Measurements from ENCODE around the gene LRSAM1.
"Not testable (repeated sequence)": the region's sequence is repeated elsewhere in the genome, so short reads cannot be mapped to it uniquely, and the experiment has no call there.

The LRSAM1 gene

DNA sequence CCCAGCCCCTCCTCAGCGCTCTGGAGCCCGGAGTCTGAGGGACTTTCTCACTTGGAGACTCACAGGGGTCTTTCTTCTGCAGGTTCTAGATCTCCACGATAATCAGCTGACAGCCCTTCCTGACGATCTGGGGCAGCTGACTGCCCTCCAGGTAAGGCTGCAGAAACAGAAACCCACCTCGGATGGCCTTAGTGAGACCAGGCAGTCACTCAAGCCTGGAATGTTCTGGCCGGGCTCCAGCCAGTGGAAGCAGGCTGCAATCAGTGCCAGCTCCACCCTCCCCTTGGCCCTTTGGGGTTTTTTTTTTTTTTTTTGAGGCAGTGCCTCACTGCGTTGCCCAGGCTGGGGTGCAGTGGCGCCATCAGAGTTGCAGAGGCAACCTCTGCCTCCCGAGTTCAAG is 7.6 kb downstream of the LRSAM1 start:
- no peak for DNase-seq (ENCODE audit: low spot score)

DNA sequence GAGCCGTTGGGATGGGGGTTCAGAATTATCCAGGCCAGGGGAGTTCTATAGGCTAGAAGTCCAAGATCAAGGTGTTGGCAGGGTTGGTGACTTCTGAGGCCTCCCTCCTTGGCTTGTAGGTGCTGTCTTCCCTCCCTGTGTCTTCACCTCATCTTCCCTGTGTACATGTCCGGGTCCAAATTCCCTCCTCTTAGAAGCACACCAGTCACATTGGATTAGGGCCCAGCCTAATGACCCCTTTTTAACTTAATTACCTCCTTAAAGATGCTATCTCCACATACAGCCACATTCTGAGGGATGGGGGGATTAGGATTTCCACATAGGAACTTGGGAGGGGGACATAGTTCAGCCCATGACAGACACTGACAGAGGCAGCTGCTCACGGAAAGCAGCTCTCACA is 12.1 kb downstream of the LRSAM1 start:
- DNase-seq (ENCODE audit: low spot score): no peak

DNA sequence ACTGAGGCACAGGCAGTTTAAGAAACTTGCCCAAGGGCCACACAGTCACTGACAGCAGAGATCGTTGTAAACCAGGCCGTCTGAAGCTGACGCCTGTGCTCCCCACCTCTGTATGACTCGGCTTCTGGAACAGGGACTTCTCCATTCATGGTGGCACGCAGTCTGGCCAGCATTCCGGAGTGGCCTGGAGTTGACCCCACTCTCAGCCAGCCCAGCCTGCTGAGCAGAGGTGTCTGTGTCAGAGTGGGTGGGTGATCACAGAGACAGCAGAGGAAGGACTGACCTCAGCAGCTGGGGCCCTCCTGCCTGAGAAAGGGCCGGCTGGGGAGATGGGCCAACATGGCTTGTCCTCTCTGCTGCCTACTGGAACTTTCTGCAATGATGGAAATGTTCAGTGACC is 12.6 kb downstream of the LRSAM1 start:
- DNase-seq (ENCODE audit: low spot score): no peak

DNA sequence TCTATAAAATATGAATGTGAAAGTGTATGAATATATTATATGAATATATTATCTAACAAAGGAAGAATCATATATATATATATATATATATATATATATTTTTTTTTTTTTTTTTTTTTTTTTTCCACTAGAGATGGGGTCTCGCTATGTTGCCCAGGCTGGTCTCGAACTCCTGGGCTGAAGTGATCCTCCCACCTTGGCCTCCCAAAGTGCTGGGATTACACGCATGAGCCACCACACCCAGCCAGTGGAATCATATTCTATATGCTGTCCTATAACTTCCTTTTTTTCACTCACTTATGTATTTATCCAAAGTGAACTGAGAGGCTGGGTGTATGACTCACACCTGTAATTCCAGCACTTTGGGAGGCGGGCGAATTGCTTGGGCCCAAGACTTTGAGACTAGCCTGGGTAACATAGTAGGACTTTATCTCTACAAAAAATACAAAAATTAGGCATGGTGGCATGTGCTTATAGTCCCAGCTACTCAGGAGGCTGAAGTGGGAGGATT is 15.2 kb downstream of the LRSAM1 start:
- not testable (repeated sequence) for DNase-seq (ENCODE audit: low spot score)

DNA sequence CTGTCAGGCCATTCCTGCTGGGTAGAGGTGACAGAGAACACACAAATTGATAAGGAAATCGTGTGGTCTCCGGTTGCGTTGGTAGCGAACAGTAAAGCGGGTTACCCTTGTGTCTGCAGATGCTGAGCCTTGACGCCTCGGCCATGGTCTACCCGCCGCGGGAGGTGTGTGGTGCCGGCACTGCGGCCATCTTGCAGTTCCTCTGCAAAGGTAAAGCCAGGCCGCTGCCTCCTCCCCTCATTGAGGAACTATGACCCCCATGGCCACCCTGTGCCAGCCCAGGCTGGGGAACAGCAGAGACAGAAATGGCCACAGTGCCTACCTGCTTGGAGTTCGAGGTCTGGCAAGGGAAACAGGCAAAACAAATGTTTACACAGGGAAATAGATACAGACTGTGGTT is 16.3 kb downstream of the LRSAM1 start:
- DNase-seq (ENCODE audit: low spot score): no peak

DNA sequence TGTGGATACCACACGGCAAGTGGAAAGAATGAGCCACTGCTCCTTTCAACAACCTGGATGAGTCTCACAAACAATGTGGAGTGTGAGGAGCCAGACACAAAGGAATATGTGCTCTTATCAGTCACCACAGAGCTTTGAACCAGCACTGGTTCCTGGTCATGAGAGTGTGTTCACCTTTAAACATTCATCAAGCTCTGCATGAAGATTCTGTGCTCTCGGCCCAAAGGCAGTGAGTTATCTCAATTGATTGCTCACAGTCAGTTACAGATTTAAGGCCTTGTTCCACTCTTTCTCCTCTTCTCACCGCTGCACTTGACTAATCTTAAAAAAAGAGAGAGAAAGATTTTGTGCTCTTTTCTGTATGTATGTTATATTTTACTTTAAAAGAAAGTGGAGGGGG is 19.4 kb downstream of the LRSAM1 start:
- no peak for DNase-seq (ENCODE audit: low spot score)

DNA sequence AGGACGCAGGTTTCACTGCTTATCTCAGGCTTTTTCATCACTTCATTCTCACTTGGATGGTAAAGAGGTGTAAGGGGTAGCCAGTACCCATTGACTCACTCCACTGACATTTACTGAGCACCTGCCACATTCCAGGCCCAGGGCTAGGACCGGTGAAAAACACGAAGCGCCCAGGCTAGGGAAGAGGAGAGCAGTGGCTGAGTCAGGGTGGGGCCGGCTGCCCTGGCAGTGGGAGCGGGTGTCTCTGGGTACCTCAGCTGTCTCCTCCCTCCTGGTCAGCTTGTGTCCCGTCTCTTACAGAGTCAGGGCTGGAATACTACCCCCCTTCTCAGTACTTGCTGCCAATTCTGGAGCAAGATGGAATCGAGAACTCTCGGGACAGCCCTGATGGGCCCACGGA is 22.2 kb downstream of the LRSAM1 start:
- DNase-seq (ENCODE audit: low spot score): no peak

DNA sequence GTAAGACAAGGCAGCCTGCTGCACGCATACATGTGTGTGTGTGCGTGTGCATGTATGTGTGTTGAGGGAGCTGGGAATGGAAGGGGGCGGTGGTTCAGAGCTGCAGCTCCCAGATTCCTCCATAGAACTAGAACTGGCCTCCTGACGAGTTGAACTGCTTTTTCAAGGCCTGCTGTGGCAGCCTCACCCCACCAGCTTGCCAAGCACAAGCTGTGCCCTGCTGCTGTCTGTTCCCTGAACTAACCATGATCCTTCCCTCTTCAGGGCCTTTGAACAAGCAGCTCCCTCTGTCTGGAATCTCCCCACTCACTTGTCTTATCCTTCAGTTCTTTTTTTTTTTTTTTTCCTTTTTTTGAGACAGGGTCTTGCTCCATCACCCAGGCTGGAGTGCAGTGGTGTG is 22.6 kb downstream of the LRSAM1 start:
- DNase-seq (ENCODE audit: low spot score): no peak

DNA sequence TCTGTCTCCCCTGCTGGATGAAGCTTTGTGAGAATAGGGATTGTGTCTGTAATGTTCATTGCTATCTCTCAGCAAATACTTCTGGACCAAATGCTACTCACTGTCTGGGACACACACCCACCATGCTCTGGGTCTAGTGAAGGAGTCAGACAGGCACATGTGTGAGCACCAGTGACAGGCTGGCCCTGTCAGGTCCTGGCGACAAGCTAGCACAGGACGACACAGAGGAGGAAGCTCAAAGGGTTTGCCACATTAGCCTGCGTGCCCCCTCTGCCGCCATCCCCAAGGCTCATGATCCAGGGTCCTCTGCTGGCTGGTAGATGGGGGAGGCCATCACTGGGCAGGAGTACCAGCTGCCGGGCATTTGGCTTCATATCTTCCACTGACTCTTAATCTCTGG is 23.3 kb downstream of the LRSAM1 start:
- no peak for DNase-seq (ENCODE audit: low spot score)

DNA sequence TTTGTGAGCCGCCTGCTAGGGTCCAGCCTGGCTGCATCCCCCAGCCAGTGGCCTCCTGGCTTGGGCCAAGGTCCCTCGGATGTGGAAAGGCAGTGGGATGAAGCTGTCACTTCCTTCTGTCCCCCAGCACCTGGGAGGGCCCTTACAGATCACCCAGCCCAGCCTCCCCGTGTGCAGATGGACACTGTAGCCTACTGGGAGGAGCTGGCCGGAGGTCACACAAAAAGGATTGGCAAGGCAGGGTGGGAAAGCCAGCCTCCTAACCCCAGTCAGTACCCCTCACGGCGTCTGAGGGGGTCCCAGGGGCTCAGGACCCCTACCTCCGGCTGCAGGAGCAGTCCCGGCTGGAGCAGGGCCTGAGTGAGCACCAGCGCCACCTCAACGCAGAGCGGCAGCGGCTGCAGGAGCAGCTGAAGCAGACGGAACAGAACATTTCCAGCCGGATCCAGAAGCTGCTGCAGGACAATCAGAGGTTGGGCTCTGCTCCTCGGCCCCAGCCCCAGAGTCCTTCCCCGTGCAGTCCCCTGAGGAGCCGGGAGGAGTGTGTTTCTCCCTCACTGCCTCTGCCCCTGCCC is 28.3 kb downstream of the LRSAM1 start:
- no peak for DNase-seq (ENCODE audit: low spot score)

DNA sequence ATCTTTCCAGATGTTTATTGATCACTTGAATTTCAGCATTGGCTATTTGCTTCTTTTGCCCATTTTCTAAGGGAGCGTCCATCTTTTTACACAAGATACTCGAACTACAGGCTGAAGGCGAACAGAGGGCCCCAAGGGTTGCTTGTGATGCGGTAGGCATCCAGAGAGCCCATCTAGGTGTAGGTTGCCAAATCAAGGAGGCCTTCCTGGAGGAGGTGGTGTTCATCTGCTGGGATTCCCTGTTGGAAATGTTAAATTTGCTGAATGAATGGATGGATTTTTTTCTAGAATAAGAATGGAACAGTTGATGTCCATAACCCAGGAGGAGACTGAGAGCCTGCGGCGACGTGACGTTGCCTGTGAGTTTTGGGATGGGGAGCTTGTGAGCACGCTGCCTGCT is 31.4 kb downstream of the LRSAM1 start:
- no peak for DNase-seq (ENCODE audit: low spot score)

DNA sequence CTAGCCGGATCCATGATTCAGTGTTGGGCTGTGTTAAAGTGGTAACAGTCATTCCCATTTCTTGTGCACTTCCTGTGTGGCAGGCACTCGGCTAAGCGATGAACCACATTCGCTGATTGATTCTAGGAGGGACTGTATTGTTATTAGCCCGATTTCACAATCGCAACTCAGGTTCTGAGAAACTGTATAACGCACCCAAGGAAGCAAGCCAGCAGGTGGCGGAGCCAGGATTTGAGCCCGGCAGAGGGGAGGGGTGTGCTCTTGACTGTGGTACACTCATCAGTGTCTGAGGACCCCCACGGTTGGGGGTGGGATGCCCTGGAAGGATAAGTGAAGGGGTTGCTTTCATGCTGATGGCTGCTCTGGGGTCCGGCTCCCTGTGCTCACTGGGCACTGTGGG is 34.7 kb downstream of the LRSAM1 start:
- no peak for DNase-seq (ENCODE audit: low spot score)

DNA sequence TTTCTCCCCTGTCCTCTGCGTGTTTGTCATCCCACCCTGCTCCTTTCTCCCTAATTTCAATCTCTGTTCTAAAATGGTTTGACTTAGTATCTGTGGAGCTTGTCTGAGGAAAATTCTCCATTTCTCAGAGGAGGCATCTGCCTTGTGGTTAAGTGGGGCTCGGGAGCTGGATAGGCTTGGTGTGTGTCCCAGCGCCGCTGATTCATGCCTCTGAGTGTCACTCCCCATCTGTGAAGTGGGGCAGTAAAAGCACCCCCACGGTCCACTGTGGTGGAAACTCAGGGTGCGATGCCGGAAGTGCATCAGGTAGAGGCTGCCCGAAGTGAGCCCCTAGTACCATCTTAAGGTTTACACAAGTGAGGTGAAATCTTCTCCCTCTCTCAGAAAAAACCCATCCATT is 37.6 kb downstream of the LRSAM1 start:
- no peak for DNase-seq (ENCODE audit: low spot score)

DNA sequence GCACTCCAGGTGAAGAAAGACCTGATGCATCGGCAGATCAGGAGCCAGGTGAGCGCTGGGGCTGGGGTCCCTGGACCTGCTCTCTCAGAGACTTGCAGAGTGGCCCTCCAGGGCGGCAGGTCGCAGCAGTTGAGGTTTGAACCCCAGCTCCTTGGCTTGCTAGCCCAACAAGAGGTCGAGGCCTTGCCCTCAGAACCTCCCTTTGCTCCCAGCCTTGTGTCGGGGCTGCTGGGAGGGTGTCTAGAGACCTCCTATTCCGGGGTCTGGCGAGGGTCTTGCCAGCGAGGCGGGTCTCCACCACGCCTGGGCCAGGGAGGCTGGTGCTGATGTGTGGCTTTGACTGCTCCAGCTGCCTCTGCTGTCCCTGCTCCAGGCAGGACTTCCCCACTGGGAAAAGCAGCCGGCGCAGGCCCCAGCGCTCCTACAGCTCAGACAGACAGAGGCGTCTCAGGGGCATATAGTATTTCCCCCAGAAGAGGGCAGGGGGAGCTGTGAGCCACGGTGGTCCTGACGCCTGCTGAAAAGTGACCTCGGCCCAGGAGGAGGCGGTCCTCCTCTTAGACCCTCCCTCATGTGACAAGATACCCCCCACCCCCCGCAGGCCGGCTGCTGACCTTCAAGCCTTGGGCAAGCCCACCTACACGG is 38.3 kb downstream of the LRSAM1 start:
- DNase-seq (ENCODE audit: low spot score): no peak

DNA sequence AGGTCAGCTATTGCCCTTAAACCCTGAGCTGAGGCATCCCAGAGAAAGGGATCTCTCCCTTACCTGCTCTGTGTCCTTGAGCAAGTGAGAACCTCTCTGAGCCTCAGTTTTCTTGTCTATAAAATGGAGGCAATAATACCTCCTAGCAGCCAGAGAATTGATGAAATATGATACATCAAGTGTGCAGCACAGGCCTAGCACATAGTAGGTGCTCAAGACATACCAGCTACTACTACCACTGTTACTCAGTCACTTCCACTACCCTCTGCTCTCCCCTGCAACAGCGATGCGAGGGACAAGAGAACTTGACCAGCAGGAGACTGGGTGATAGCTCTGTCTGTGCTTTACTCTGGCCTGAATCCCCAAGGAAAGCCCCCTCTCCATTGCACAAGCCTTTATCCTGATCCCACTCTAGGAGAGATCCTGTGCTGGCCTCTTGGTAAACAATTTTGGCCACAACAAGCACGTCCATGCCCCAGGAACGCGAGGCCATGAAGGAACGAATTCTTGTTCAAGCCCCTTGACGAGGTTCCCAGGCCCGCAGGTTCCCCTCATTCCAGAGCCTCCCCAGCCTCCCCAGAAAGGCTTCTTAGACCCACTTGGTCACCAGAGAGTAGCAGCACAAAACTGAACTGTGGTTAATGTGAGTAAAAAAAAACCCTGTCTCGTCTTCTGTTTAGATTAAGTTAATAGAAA is 39.4 kb downstream of the LRSAM1 start:
- no peak for DNase-seq (ENCODE audit: low spot score)

DNA sequence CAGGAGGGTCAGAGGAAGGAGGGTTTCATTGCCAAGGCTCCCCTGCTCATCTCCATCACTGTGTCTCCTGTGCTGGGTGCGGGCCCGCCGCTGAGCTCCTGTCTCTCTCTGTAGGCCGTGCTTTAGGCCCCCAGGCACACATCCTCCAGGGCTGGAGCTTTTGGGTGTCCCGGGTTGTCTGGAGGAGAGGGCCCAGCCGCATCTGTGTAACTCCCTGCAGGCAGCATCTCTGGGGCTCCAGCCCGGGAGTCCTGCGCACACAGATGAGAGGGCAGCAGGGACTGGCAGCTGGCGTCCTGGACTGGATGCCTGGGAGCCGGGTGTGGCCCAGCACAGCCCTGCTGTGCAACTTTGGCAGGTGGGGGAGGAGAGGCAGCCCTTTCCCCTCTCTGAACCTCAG is 40.2 kb downstream of the LRSAM1 start:
- no peak for DNase-seq (ENCODE audit: low spot score)

DNA sequence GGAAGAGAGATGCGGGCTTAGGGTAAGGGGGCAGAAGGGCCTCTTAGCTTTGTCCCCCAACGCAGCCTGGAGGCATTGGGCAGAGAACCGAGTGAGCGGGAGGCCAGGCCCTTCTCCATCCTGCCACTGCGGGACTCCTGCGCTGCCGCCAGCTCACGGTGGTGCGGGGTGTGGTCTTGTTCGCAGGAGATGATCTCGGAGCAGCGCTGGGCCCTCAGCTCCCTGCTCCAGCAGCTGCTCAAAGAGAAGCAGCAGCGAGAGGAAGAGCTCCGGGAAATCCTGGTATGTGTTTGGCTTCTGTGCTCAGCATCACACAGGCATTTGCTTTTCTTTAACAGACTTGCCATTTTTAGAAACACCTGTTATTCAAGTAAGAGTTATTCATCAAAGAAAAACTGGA is 41.3 kb downstream of the LRSAM1 start:
- no peak for DNase-seq (ENCODE audit: low spot score)

DNA sequence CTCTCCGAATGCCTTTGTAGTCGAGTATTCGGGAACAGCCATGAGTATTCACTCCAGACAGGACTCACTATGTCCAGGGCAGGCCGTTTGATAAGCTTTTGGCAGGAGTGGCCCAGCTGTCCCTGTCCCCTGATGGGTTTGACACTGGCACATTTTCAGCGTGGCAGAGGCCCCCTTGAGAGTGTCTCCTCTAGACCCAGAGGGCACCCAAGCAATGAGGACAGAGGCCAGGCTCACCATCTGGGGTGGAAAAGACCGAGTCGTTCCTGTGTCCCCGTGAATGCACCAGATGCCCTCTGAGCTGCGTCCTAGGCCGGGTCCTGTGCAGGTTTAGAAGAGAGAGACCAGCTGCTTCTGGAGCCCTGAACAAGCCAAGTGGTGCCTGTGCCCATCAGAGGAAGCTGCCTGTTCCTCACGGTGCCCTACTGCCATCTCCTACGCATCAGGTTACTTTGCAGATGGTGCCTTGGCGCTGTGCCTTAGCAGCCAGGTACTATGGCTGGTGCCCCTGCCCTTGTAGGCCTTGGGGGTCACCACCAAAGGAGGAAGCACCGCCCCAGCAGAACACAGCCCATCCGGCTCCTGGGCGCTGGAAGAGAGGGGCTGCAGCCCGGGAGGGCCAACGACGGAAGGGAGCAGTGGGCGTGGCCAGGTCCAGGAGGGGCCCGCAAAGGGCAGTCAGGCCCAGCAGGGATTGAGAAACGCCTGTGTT is 42.4 kb downstream of the LRSAM1 start:
- no peak for DNase-seq (ENCODE audit: low spot score)

DNA sequence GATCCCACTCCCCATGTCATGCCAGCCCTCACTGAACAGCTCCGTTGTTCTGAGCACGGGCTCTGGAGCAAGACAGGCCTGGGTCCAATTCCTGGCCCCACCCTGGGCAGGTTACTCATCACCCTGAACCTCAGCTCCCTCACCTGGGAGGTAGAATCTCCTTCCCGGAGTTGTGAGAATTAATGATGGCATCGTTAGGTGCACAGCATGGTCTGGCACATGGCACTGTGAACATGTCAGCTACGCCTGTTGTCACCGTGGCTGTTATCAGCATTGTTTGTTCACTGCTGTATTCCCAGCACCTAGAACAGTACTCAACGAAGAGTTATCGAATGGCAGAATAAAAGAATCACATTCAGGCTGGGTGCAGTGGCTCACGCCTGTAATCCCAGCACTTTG is 43.0 kb downstream of the LRSAM1 start:
- DNase-seq (ENCODE audit: low spot score): no peak

DNA sequence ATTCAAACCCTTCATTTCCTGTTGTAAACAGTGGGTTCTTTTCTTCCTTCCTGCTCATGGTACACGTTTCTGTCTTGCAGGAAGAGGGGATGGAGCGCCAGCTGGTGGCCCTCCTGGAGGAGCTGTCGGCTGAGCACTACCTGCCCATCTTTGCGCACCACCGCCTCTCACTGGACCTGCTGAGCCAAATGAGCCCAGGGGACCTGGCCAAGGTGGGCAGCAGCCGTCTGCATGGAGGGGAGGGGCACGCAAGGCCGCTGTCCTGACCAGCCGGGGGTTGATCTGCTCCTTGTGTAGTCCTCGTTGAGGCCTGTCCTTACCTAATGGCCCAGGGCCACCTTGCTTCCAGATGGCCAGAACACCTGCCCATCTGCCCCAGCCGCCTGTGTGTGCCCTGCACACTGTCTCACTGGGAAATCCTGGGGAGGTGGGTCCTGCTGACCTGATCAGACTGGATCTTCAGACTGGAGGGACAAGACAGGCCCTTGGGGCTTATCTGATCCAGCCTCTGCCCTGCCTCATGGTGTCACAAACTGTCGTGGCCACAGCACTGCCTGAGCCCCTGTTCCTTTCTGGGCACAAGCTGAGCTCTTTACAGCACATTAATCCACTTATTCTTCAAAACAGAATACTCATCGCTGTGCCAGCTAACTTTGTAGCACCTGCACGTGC is 44.7 kb downstream of the LRSAM1 start:
- DNase-seq (ENCODE audit: low spot score): no peak

DNA sequence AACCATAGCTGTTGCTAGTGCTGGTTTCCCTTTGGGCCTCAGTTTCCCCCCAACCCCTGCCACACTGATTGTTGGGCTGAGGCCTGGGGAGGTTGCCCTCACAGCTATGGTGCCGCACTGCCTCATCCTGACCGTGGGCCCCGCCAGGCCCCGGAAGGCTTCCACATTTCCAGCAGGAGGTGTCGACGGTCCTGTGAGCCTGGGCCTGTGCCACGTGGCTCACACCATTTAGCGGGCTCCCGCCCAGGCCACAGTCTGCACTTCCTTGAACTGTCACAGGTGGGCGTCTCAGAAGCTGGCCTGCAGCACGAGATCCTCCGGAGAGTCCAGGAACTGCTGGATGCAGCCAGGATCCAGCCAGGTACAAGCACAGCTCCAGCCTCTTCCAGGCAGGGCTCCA is 45.7 kb downstream of the LRSAM1 start:
- no peak for DNase-seq (ENCODE audit: low spot score)

DNA sequence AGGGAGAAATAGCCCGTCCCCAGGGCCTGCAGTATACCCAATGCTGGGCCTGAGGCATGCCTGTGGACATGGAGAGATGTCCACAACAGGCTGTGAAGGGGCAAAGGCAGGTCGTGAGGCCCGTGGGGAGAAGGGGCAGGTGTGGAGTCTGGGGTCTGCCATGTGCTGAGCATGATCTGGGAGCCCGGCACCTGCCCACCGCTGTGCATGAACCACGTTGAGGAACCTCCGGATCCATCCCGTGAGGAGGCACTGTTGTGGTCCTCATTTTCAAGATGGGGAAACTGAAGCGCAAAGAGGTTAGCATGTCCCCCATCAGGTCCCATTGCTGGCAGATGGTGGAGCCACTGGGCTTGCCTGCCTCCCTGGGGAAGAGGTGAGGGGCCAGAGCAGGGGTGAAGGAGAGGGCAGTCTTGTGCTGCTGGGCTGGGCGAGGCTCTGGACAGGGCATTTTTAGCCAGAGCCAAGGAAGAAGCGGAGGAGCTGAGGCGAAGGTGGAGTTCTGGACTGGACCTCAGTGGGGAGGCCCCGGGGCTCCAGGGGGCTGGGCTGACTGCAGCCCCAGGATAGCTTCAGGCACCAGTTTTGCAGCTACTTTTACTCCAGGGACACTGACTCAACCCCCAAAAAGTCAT is 46.5 kb downstream of the LRSAM1 start:
- no peak for DNase-seq (ENCODE audit: low spot score)

All from hematopoietic multipotent progenitor cell treated with erythropoietin and hydrocortisone succinate and interleukin-3 and kit ligand, for 17 days (in vitro differentiated cells).